ENCODE measurements around the gene ITIH5. TPM values are rescaled to one million over a fixed set of nuclear protein-coding genes. Genes with fewer than 3 reads are reported as not detected.
"Not testable (repeated sequence)": the region's sequence is repeated elsewhere in the genome, so short reads cannot be mapped to it uniquely, and the experiment has no call there.

ITIH5 gene
- not detected in 2 replicates for total RNA-seq
- not detected for polyA plus RNA-seq (2012)

DNA sequence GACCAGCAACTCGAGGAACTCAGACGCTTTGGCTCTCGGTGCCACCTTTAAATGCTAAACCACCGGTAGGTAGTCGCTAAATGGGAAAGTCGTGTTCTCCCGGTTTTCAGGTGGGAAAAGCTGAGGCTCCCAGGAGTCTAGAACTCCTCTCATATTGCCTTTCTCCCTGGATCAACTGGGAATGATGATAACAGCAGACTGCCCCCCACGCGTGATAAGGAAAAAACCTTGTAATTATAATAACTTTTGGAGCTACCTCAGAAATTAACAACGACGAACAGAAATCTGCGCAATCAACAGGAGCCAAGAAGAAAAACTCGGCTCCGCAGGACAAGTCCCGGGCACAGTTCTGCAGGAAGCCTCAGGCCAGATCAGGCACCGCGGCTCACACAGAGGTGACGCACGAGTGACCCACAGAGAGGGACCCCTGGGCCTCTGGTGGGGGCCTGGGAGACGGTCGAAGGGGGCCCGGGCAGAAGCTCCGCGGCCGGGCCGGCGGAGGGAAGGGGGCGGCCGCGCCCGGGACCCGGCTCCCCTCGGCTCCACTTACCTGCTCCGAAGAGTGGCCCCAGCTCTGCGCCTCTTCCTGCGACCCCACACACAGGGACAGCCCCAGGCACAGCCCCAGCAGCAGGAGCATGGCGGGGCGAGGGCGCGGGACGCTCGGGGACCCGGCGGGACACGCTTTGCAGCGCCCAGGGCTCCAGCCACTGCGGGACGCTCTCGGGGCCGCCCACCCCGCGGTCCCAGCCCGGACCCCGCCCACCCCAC is at the start of gene ITIH5:
ITIH5 (minus strand) TSS at position 714 of the 771 bp plus-strand sequence; CDS start at position 640, 74 bp downstream.
- no peak for DNase-seq (ENCODE audit: low read depth)

DNA sequence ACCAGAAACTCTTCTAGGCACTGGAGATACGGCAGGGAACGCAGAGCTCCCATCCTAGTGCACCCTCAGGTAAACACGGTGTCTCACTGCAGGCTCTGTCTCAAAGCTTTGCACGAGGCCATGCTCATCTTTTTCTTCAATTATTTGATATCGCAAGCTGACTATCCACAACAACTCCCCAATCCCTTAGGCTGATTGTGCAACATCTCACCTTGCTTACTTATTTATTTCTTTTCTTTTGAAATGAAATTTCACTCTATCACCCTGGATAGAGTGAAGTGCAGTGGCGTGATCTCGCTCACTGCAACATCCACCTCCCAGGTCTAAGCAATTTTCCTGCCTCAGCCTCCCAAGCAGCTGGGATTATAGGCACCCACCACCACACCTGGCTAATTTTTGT is 48.7 kb upstream of the ITIH5 start:
- DNase-seq (ENCODE audit: low read depth) = no peak

DNA sequence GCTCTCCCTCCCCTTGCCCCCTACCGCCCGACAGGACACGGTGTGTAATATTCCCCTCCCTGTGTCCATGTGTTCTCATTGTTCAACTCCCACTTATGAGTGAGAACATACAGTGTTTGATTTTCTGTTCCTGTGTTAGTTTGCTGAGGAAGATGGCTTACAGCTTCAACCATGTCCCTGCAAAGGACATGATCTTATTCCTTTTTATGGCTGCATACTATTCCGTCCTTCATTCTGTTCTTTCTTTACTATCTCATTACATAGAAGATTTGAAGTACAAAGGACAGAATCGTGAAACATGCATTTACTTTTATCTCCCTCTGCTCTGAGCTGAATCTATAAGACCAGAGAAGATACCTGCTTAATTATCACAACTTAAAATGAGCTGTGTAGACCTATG is 44.3 kb upstream of the ITIH5 start:
- not testable (repeated sequence) for DNase-seq (ENCODE audit: low read depth)

DNA sequence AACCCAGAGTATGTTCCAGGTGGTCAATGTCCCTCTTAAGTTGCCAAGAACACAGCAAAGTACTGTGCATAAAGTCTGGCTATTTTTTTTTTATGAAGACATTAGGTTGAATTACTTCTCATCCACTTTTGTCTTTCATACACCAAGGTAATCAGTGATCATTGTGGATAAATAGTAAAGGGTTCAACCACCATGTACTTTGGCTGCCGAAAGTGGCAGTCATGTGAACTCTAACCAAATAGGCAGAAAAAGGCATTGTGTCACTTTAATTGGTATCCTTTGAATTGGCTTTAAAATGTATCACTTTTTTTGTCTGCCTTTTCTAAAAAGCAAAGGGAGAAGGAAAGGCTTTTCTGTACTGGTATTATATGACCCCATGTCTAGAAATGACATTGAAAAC is 43.7 kb upstream of the ITIH5 start:
- DNase-seq (ENCODE audit: low read depth) = no peak

DNA sequence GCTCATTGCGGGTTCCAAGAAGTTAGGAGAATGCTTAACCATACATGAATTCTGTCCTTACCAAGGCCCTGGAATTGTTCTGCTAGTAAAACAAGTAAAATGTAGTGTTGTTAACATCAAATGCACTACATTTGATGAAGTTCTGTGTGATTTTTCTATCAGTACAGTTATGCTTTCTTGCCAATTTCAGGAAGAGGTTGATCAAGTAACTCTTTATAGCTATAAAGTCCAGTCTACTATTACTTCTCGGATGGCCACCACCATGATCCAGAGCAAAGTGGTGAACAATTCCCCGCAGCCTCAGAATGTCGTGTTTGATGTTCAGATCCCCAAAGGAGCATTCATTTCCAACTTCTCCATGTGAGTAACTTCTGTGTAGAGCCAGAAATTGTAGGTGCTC is 42.1 kb upstream of the ITIH5 start:
- DNase-seq (ENCODE audit: low read depth) = no peak

DNA sequence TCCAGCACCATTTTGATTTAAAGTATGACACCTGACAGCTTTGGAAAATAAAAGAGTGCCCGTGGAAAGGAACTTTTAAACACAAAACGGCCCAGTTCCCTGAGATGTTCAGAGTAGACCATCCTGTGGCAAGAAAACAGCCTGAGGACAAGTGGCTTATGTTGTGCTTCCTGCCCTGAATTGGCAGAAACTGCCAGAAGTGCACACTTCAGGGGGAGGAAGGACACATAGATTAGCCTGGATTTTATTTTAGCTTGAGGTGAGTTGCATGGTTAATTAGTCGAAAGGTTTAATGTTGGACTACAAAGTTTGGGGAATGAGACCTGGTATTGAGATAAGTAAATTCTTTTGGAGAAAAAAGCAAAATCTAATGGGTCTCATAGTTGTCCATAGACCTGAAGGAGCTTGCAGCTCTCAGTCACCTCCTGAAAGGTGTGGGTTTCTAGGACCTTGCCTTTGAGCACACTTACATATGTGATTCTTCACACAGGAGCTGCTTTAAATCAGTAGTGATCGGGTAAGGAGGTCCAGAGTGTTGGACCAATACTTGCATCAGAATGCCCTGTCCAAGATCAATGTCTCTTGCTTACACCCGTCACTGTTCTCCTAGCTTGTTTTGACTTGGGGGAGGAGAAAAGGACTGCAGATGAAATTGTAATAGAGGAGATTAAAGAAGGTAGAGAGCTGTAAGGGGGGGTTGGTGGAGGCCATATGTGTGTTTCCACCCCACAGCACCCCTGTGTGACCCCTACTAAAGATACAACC is 41.3 kb upstream of the ITIH5 start:
- no peak for DNase-seq (ENCODE audit: low read depth)

DNA sequence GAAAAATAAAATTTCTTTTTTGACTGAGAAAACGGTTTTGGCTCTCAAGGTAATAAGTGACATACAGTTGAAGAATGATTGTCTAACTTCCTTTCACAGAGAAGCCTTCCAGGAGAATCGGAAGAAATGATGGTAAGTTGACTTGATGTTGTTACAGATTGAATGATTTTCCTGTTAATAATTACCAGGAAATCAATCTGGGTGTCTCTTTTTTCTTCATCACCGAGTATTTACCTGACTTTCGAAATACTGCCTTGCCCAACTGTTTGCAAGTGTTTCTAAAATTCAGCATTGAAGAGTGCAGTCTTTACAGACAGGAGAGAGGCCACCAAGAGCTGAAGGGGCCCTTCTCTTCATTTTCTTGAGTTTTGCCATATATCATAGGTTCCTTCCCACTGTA is 40.3 kb upstream of the ITIH5 start:
- DNase-seq (ENCODE audit: low read depth) = no peak

DNA sequence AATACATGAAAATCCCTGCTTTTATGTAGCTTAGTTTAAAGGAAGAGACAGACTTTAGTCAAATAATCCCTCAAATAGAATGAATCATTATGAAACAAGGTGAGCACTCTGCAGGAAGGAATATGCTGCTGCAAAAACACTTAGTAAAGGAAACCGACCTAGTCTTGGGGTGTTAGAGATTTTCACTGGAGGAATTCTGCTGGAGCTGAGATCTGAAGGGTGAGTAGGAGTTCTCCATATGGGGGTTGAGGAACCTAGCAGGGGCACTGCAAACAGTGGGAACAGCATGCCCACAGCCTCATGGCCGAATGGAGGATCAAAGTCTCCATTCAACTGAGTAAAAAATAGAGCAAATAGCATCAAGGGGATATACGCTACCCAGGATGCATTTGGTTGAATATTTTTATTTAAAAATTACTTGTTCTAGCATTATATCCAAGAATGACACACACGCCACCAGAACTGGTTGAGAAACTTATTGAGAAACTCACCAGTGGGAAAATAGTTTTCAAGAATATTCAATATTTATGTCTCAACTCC is 39.8 kb upstream of the ITIH5 start:
- DNase-seq (ENCODE audit: low read depth) = no peak

DNA sequence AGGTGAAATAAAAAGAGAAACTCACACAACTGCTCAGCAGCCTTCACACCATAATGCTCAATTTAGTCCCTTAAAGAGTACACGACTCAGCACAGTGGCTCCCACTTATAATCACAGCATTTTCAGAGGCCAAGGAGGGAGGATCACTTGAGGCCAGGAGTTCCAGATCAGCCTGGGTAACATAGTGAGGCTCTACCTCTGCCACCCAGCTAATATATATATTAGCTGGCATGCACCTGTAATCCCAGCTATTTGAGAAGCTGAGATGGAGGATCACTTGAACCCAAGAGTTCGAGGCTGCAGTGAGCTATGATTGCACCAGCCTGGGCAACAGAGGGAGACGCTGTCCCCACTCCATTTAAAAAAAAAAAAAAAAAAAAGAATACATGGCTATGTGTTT is 38.6 kb upstream of the ITIH5 start:
- no peak for DNase-seq (ENCODE audit: low read depth)

DNA sequence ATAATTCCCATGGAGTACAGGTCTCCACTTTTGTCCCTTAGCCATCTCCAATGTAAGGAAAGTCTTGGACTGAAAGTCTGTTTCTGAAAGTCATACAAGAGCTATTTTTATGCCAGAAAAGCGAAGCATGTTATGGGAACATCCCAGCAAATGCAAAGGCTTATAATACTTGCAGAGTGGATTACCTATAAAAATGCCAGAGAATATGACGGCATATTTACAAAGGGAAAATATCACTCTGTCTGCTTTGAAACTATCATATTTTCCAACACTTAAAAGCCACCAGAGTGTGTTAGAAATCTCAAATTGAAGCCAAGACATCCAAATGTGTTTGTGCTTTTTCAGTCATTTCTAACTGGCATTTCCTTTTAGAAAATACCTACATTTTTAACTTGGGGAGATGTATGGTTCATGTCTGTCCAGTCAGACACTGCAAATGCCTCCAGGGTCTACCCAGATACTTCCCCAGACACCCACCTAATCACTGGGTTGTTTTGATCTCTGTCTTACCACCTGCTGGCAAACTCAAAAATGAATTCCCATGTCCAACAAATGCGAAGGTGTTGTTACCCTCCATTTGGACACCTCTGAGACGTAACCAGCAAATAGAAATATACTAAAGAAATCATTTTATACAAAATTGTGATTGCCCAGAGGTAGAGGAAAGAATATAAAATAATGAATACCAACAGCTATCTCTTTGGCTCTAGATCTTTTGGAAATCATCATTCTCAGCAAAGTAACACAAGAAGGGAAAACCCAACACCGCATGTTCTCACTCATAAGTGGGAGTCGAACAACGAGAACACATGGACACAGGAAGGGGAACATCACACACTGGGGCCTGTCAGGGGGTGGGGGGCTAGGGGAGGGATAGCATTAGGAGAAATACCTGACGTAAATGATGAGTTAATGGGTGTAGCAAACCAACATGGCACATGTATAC is 37.6 kb upstream of the ITIH5 start:
- DNase-seq (ENCODE audit: low read depth) = no peak

DNA sequence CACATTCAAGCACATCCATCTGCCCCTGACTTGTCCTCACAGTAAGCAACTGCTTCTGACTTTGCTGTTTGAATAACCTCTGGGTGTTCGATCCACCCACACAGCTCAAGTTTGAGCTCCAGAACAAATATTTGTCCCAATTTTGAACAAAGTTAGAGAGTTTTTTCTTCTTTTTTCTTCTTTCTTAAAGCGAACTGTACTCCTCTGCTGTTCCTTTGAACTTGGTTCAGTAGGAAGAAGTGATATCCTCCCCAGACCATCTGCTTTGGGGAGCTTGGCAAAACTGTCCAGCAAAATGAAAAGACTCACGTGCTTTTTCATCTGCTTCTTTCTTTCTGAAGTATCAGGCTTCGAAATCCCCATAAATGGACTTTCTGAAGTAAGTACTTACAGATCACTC is 36.4 kb upstream of the ITIH5 start, which contains the start of gene ITIH2:
ITIH2 (plus strand) TSS at position 177 of the 400 bp plus-strand sequence; CDS start at position 296, 119 bp downstream.
- DNase-seq (ENCODE audit: low read depth) = no peak

DNA sequence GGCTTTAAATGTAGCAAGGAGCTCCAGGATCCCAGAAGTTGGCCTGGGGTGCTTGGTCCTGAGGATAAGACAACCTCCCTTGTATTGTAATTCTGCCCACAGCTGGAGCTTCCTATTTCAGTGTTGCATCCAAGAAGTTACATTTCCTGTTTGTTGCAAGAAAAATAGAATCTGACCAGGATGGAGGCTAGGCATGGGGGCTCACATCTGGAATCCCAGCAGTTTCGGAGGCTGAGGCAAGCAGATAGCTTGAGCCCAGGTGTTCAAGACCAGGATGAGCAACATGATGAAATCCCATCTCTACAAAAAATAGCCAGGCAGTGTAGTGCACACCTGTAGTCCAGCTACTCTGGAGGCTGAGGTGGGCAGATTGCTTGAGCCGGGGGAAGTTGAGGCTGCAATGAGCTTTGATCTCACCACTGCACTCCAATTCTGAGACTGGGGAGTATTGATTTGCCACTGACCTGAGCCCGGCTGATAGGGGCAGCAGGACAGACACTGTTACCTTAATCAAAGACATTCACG is 35.6 kb upstream of the ITIH5 start:
- DNase-seq (ENCODE audit: low read depth) = no peak

DNA sequence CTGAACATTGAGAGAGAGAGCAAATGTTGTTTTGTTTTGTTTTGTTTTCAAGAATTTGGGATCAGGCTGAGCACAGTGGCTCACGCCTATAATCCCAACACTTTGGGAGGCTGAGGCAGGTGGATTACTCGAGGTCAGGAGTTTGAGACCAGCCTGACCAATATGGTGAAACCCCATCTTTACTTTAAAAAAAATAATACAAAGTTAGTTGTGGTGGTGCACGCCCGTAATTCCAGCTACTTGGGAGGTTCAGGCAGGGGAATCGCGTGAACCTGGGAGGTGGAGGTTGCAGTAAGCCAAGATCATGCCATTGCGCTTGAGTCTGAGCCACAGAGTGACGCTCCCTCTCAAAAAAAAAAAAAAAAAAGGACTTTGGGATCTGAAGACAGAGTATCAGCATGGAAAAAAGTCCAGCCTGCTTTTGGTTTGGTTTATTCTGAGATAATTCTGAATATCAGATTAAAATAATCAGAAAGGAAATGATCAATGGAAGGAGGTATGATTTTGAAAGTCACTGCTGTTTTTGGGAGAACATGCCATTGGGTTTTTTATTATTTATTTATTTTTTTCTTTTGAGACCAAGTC is 34.5 kb upstream of the ITIH5 start:
- no peak for DNase-seq (ENCODE audit: low read depth)

DNA sequence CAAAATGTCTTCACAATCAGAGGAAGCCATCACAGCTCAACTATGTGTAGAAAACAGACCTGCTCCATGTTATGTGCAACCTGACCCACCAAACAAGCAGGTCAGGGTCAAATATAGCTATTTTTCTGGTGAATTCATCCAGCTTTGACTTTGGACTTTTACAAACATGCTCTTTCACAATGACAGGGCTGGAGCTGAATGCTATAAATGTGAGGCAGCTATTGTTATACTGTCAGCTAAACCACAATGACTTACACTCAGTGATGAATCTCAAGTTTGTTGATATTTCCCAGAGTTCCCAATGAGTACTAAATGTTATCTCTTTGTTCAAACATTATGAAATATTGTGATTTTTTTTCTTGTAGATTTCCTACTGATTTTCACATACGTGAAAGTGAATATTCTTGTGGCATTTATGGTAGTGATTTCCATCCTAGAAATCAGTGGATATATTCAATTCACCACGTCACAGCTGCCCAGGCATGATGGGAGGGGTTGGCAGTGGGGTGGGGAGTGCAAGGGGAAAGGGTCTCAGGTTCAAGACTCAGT is 33.9 kb upstream of the ITIH5 start:
- no peak for DNase-seq (ENCODE audit: low read depth)

DNA sequence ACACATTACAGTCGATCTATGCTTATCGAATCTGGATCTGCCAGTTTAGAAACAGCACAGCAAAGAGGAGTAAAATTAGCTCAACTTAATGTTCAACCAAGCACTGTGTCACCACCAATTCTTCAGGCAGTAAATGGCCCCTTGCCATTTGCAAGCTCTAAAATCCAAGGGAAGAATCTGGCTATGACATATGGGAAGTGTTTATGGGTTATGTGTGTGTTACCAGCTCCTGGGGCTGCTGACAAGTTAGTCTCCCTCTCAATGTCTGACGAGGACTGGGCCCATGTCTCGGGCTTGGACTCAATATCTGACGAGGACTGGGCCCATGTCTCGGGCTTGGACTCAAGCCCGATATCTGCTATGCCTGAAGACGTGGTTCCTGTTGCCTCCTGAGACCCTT is 30.7 kb upstream of the ITIH5 start:
- no peak for DNase-seq (ENCODE audit: low read depth)

DNA sequence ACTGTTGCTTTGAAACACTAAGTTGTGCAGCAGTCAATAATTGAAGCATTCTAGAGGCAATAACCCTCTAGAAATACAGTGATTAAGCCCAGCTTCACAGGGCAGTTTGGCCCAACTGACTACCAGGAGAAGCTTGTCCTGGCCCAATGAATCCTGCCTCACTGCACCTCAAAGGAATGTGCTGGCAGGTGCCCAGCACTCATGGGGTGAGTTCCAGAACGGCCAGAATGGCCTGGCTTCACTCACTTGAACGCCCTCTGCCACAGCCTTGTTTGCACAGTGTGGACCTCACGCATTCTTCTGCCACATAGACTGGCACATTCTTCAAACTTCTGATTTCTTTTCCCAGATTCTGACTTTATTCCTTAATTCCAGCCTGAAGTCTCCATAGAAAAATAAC is 29.8 kb upstream of the ITIH5 start:
- DNase-seq (ENCODE audit: low read depth) = no peak

DNA sequence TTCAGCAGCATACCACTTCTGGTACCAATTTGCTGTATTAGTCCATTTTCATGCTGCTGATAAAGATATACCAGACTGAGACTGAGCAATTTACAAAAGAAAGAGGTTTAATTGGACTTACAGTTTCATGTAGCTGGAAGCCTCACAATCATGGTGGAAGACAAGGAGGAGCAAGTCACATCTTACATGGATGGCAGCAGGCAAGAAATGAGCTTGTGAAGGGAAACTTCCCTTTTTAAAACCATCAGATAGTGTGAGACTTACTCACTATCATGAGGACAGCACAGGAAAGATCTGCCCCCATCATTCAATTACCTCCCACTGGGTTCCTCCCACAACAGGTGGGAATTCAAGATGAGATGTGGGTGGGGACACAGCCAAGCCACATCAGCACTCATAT is 26.4 kb upstream of the ITIH5 start:
- not testable (repeated sequence) for DNase-seq (ENCODE audit: low read depth)

DNA sequence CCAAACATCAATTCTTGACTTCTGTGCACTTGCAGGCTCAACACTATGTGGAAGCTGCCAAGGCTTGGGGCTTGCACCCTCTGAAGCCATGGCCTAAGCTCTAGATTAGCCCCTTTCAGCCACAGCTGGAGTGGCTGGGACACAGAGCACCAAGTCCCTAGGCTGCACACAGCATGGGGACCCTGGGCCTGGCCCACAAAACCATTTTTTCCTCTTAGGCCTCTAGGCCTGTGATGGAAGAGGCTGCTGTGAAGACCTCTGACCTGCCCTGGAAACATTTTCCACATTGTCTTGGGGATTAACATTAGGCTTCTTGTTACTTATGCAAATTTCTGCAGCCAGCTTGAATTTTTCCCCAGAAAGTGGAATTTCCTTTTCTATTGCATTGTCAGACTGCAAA is 25.6 kb upstream of the ITIH5 start:
- not testable (repeated sequence) for DNase-seq (ENCODE audit: low read depth)

DNA sequence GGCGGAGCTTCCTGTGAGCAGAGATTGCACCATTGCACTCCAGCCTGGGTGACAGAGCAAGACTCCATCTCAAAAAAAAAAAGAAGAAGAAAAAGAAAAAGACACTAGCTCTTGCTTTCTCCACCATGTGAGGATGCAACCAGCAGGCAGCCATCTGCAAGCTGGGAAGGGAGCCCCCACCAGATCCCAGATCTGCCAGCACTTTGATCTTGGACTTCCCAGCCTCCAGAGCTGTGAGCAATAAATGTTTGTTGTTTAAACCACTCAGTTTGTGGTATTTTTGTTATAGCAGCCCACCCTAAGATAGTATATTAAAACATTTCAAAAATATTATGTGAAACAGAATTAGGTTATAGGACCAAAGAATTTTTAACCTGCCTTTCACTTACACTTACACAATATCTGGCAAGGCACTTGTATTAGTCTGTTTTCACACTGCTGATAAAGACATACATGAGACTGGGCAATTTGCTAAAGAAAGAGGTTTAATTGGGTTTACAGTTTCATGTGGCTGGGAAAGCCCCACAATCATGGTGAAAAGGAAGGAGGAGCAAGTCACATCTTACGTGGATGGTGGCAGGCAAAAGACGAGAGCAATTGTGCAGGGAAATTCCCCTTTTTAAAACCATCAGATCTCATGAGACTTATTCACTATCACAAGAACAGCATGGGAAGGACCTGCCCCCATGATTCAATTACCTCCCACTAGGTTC is 24.3 kb upstream of the ITIH5 start:
- not testable (repeated sequence) for DNase-seq (ENCODE audit: low read depth)

DNA sequence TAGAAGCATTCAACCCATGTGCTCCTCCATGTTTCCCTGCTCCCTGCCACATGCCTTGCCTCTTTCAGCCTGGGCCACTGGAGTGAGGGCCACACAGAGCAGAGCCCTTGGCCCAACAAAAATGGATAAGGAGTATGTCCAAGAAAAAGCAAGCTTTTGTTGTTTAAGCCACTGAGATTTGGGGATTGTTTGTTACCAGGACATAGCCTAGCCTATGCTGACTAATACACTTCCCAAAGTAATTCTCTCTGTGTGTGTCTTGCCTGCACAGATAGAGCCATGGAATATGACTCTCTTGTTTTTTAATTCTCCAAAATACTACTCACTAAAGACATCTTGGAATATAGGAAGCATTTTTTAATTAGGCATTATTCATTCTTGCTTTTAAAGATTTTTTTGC is 22.8 kb upstream of the ITIH5 start:
- no peak for DNase-seq (ENCODE audit: low read depth)

All from myocyte (in vitro differentiated cells).